GM18520 (cell line): ENCODE measurements around the gene CRADD.

ENCODE experiments used
- ATAC-seq: cut with Tn5 transposase; IDR thresholded peaks from one replicate; pipeline ENCODE4 v1.9.1; 2021; ENCODE audit not compliant: unreplicated experiment

Gene CRADD

GRCh38 chr12:93892423-93893268, 215.5 kb downstream of the CRADD start:
- ATAC-seq = no peak

- no peak for ATAC-seq
Measured at GRCh38 chr12:93894391-93895088, 217.4 kb downstream of the CRADD start.

DNA sequence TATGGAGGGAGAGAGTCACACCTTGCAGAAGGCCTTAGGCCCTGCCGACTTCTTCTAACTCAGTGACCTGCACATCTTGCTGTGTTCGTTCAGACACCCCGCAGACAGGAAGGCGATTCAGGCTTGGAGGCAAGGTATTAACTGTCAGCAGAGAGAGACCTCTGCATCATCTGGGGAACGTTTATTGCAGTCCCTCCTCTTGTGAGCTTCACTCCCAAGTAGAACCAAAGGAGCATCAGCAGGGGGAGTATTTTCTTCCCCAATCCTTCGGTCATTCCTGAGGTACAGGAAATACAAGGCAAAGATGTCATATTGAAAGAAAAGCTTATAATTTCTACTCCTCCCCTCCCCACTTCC, 217.9 kb downstream of the CRADD start:
- ATAC-seq = no peak

DNA sequence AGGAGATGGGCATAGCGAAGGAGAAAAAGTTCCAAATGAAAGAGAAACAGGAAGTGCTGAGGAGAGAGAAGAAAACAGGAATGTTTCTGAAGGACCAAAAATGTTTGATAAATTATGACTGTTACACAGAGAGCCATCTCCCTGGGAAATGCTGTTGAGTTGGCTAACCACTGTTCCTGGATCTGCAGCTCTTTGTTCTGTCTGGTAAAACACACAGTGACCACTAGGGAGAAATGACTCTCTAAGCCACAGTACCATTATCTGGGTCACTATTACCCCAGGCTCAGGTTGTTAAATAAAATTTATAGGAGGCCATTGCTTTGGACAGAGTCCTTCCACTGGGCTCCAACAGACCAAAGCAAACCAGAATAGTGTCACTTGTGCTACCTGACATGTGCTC, 219.3 kb downstream of the CRADD start:
- ATAC-seq = no peak

DNA sequence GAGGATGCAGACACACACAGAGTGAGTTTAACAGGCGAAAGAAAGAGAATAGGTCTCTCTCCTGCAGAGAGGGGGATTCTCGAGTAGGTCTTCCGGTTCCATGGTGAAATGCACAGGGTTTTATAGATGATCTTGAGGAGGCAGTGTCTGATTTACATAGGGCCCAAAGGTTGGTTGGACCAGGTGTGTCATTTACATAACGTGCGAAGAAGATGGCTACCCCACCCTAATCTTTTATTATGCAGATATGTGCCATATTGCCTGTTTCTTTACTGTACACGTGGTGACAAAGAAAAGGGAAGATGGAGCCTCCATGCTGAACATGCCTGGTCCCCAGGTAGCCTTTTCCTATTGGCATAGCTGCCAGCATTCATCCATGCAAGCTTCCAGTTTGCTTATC, 219.8 kb downstream of the CRADD start:
- no peak for ATAC-seq

DNA sequence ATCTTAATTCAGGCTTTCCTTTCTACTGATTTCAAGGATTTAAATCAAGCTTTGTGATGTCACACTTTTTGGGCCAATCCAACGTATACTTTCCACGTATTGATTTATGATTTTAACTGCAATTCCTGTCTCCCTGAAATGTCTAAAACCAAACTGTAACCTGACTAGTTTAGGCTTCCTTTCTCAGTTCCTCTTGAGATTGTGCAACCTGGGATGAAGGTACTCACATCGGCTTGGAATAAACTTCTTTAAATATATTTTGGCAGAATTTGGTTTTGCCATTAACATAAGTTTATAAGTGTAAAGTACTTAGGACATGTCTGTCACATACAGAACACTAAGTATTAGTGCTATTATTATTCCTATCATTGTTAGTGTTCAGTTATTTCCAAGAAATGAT, 224.6 kb downstream of the CRADD start:
- no peak for ATAC-seq

GRCh38 chr12:93902192-93902591, 225.0 kb downstream of the CRADD start:
- ATAC-seq = no peak

GRCh38 chr12:93902736-93903562, 225.8 kb downstream of the CRADD start:
- no peak for ATAC-seq

- ATAC-seq = no peak
Measured at GRCh38 chr12:93904124-93904523, 226.9 kb downstream of the CRADD start.

DNA sequence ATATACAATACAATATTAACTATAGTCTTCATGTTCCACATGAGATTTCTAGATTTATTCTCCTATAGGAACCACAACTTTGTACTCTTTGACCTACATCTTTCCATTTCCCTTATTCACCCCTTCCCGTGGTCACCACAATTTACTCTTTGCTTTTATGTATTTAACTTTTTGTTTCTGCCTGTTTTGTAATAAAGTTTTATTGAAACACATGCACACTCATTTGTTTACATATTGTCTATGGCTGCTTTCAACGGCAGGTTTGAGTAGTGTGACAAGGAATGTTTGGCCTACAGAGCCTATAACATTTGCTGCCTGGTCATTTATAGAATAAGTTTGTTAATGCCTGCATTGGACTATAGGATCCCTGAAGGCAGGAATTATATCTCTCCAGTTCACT, 231.1 kb downstream of the CRADD start:
- no peak for ATAC-seq

DNA sequence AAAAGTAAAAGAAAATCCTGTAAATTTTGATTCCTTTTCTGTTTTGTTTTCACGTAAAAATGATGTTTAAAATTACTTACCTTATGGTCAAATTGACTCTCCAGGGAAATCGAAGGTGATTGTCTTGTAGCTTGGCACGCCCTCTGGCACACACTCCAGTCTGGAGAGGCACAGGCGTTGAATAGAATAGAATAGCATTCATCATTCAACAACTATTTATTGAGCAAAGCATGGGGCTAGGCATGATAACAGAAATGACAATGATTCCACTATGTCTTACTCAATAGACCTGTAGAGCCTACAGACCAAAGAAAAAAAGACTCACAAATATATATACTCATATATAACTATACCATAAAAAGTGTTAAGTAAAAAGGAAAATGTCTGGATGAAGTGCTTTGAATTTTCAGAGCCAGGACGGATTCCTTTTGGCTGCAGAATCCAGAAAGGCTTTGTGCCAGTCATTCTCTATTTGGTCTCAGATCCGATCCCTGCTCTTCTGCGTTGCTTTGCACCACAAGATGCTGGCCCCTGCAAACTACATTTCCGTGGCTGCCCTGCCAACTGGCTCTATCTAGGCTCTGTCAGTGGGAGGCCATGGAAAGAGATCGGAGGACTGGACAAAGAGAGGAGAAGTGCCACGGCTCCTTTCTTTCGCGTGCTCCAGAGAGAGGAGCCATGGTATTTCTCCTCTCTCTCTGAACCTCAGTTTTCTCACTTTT, 231.8 kb downstream of the CRADD start:
- ATAC-seq = no peak

DNA sequence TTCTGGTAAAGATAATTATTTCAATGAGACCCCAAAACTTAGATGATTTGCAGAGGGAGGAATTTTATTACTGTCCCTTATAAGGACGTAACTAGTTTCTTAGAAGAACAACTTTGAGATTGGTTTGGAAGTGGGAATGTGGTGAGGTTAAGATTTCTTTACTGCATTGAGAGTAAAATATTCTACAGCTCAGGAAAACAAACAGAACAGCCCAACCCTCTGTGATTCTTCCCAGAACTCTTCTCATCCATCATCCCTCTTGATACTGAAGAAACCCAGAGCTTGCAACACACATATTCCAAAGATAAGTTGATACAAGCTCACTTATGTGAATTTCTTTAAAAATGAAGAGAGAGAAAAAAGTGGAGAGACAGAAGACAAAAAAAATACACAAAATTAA, 234.2 kb downstream of the CRADD start:
- ATAC-seq = no peak

DNA sequence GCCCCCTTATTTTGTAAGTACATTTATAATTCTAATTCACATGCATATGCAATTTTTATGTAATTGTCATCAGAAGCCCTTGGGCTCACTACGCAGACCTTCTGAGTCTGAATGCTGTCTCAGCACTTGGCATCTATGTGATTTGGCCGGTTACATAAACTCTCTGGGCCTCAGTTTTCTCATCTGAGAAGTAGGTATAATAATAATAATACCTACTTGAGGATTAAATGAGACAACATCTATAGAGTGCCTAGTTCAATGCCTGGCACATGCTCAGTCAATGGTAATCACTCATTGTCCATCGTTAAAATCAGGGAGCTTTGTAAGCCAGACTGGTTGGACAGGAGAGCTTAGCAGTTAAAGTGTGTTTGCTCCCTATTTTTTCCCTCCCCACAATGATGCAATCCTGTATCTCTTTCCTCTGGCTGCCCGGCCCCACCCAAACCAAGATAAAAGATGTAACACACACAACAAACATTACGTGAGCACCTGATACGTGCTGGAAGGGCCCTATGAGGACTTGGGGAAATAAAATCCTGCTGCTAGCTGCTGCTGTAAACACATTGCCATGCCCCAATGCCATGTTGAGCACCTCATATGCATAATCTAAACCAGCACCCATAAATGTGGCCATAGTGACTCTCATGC, 235.0 kb downstream of the CRADD start:
- no peak for ATAC-seq

- ATAC-seq = no peak
Measured at GRCh38 chr12:93913845-93914244, 236.7 kb downstream of the CRADD start.

DNA sequence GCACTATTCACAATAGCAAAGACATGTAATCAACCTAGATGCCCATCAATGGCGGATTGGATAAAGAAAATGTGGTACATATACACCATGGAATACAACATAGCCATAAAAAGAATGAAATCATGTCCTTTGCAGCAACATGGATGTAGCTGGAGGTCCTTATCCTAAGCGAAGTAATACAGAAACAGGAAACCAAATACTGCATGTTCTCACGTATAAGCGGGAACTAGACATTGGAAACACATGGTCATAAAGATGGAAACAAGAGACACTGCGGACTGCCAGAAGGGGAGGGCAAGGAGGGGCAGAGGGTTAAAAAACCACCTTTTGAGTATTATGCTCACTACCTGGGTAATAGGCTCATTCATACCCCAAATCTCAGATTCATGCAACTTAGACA, 237.1 kb downstream of the CRADD start:
- no peak for ATAC-seq

DNA sequence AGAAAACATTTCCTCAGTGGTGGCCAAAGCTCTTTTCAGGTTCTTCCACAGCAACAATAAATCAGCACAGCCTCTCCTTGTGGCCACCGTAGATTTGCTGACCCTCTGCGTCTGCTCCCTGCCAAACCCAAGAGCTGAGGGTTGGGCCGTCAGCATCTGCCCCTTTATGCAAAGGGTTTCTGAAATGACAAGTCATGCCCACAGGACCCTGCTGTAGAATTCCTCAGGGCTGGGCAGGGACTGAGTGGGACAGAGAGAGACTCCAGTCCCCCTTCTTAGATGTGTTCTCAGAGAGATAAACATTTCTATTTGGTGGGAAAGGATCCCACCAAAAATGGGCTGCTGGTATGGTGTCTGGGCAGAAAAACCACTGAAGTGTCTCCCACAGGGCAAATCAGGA, 238.2 kb downstream of the CRADD start:
- no peak for ATAC-seq

- no peak for ATAC-seq
Measured at GRCh38 chr12:93916402-93916801, 239.2 kb downstream of the CRADD start.

DNA sequence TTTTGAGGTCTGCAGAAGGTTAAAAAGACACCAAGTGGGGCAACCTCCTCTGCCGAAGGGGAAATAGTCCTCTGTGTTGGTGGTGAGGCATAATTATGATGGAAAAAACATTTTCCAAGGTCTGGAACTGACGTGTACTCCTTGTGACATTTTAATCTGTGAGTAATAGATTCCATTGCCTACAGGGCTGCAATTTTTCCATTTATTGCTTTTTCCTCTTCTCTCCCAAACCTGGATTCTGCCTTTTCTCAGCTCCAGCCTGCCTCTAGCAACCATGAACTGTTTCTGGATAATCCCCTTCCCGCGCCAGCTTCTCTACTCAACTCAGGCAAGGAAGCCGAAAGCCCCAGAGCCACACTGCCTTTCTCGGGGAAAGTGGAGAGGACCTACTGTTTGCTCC, 241.1 kb downstream of the CRADD start:
- ATAC-seq = no peak

DNA sequence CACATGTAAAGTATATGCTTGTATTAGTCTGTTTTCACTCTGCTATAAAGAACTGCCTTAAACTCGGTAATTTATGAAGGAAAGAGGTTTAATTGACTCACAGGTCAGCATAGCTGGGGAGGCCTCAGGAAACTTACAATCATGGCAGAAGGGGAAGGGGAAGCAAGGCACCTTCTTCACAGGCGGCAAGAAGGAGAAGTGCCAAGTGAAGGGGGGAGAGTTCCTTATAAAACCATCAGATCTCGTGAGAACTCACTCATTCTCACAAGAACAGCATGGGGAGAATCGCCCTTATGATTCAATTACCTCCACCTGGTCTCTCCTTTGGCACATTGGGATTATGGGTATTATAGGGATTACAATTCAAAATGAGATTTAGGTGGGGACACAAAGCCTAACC, 241.7 kb downstream of the CRADD start:
- ATAC-seq = no peak

DNA sequence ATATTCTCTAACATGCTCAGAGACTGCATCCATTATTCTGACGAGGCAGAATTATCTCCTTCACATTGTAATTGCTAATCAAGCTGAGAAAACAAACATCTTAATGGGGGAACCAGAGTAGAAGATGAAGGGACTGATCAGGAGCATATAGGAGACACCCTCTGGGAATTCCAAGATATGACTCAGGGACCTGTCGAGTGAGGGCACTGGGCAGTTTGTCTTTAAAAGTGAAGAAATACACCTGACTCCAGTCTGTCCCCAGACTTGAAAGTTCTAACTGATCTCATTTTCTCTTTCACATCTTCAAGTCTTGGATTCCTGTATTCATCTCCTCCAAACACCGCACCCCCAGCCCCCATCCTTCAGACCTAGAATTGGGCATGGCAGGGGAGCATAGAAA, 244.3 kb downstream of the CRADD start:
- ATAC-seq = no peak

- ATAC-seq = no peak
Measured at GRCh38 chr12:93922583-93923006, 245.4 kb downstream of the CRADD start.
